GM12892 (cell line): ENCODE data around the gene HOXA5.

Source experiments
- POLR2A ChIP-seq: IDR thresholded peaks from 2 replicates; pipeline ENCODE4 v1.6.1; 2011; ENCODE audit warnings: low read depth, low read length, control low read depth
- POLR2AphosphoS5 ChIP-seq: IDR thresholded peaks from 2 replicates; pipeline ENCODE4 v1.6.1; 2011; ENCODE audit warnings: low read depth, low read length, control low read depth
- TAF1 ChIP-seq: IDR thresholded peaks from 2 replicates; pipeline ENCODE4 v1.6.1; 2011; ENCODE audit warnings: low read depth, mild to moderate bottlenecking, control low read depth, low read length, borderline replicate concordance

GRCh38 chr7:27128034-27128433 is 15.4 kb downstream of the HOXA5 start:
- TF ChIP-seq POLR2AphosphoS5 = no peak
- TF ChIP-seq POLR2A = no peak
- no peak for TF ChIP-seq TAF1
